Stimulated activated CD8-positive, alpha-beta memory T cell treated with anti-CD3 and anti-CD28 coated beads, Interleukin-4, amount 100 ng/mL, for 24 hours (primary cell): ENCODE results near the gene ZNF335.

Experiments
- DNase-seq: peaks from one replicate; pipeline ENCODE4 v3.0.0-alpha.2; 2020; ENCODE audit warnings: low read depth

Gene ZNF335

DNA sequence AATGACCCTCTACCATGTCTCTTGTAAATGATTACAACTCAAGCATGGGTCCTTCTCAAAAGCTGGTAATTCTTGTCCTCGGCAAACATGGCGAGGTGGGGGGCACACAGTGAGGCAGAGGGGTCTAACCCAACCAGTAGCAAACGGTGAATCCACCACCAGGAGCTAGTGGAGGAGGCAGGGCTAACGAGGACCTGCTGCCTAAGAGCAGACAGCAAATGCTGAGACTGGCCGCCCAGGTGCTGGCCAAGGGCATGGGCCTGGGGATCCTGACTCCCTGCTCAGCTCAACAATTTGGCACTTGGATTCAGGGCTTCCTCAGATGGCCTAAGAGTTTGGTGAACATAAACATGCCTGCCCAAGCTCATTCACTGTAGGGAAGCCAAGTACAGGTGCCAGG lies 19.1 kb downstream of the ZNF335 start:
- DNase-seq, result no peak

DNA sequence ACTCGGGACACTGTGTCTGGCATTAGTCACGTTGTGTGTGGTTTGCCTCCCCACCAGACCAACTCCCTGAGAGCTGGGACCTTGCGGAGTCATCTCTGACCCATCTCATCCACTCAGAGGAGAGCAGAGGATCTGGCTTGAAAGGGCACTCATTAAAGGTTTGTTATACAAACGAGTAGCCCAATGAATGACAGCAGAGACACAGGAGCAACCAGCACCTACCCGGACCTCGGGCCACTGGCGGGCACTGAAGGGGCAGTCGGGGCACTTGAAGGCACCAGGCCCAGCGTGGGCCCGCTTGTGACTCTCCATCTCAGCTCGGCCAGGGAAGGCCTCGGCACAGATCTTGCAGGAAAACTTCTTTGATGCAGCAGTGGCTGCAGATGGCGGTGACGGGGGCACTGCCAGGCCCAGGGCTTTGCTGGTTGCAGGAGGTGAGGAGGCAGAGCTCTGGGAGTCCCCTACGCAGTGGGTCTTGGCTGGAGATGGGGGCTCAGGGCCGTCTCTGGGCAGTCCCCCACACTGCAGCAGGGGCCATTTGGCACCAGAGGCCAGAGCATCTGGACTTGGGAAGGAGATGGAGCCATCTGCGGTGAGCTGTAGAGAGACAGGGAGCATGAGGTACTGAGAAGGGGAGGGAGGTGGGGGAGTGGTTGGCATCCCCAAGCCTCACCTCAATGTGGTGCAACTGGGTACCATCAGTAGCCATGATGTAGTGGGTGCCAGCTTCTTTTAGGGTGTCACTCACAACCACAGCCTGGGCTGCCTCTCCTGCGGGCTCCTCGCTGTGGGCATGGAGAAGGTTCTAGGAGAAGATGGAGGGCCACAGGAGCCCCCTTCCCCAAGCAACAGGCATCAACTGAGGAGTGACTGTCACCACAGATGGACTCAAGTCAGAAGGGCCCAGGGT lies 19.8 kb downstream of the ZNF335 start:
- DNase-seq, result no peak

DNA sequence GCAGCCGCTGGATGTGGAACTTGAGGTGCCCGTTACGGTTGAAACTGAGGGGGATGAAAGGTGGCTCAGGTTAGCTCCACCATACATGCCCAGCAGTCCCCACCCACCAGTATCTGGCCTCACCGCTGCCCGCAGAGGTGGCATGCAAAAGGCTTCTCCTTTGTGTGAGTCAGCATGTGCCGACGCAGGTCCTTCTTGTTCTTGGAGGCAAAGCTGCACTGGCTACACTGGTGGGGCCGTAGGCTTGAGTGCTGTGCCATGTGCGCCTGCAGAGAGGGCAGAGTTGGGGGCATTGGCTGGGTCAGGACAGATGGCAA lies 21.7 kb downstream of the ZNF335 start:
- no peak for DNase-seq

DNA sequence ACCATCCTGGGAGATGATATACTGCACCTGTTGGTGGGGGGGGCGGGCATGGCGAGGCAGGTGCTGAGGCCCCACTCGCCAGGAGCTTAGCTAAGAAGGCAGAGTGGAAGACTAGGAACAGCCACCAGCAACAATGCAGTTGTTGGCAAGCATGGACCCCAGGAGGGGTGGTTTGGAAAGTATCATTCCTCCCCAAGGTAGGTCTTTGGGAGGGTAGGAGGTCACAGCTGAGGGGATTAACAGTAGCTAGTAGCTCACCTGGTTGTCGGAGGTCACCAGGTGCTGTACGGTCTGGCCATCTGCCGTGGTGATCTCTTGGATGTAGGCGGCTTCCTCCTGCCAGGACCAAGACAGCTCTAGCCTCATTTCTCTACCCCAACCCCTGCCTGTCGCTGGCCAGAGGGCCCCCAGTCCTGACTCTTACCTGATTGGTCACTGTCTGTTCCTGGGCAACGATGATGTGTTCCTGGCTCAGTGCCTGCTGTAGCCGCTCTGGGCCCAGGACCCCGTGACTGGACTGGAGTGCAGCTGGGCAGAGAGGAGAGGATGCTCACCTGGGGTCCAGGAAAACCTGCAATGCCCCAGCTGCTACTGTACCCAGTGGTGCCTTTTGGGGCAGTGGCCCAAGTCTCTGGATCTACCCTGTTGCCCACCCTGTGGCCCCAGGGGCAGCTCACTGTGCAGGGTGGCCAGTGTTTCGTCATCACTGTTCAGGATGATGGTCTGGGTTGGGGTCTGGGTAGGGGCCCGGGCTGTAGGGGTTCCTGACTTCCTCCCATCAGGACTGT lies 22.3 kb downstream of the ZNF335 start:
- no peak for DNase-seq

DNA sequence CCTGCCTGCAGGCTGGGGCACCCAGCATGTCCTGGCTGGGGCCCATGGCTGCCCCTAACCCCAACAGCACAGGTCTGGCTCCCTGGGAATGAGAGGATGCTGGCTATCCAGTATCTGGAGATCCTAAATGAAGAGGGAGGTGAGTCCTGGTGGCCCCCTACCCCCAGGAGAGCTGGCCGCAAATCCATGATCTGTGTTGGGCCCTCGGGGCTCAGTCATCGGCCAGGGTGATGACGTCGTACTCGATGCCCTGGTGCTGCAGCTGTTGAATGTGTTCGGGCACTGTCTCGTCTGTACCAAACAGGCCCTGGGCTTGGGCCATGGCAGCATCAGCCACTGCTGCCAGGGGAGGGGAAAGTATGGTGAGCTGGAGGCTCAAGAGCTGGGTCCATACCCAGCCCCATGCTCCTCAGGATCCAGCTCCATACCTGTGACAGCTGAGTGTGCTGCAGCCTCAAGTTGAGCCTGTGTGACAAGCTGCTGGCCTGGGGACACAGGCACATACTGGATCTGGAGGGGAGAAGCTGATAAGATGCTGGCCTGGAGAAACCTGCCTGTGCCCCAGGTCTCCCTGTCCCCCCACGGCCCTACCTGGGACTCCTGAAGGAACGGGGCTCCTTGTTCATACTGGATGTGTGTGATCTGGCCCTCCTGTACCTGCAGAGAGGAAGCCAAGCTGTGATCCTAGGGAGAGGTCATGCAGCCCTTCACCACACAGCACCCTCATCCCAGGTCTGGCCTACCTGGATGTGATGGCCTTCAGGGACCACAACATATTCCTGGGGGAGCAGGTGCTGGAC lies 23.1 kb downstream of the ZNF335 start:
- no peak for DNase-seq

DNA sequence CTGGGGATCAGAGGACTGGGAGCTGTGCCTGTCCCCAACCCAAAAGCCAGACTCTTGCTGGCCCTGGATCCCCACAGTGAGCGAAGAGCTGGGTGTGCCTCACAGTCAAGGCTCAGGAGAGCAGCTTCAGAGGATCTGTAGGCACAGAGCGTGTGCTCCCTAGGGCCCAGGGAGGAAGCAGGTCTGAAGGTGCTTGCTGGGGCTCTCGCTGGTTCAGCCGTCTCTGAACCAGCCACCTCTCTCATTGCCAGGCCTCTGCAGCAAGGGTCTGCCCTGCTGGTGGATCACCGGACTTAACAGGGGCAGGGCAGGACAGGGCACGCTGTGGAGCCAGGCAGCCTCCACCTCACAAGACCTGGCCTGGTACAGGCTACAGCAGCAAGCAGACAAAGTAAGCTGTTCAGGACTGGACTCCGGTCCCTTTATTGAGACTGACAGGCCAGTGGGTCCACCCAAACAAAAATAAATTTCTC lies 23.7 kb downstream of the ZNF335 start:
- no peak for DNase-seq

DNA sequence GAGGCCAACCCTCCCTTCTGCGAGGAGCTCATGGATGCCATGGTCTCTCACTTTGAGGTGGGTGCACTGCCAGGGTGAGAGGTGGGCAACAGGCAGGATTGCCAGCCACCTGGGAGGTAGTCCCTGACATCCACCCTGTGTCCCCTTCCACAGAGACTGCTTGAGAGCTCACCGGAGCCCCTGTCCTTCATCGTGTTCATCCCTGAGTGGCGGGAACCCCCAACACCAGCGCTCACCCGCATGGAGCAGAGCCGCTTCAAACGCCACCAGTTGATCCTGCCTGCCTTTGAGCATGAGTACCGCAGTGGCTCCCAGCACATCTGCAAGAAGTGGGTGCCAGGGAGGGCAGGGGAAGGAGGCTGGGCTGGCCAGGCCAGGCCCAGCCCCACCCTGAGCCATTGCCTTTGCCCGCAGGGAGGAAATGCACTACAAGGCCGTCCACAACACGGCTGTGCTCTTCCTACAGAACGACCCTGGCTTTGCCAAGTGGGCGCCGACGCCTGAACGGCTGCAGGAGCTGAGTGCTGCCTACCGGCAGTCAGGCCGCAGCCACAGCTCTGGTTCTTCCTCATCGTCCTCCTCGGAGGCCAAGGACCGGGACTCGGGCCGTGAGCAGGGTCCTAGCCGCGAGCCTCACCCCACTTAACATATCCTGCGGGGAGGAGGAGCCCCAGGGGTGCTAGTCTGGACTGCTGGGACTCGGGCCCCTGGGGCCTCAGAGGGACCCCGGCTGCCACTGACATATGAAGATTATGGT lies 24.7 kb downstream of the ZNF335 start:
- DNase-seq, result no peak

DNA sequence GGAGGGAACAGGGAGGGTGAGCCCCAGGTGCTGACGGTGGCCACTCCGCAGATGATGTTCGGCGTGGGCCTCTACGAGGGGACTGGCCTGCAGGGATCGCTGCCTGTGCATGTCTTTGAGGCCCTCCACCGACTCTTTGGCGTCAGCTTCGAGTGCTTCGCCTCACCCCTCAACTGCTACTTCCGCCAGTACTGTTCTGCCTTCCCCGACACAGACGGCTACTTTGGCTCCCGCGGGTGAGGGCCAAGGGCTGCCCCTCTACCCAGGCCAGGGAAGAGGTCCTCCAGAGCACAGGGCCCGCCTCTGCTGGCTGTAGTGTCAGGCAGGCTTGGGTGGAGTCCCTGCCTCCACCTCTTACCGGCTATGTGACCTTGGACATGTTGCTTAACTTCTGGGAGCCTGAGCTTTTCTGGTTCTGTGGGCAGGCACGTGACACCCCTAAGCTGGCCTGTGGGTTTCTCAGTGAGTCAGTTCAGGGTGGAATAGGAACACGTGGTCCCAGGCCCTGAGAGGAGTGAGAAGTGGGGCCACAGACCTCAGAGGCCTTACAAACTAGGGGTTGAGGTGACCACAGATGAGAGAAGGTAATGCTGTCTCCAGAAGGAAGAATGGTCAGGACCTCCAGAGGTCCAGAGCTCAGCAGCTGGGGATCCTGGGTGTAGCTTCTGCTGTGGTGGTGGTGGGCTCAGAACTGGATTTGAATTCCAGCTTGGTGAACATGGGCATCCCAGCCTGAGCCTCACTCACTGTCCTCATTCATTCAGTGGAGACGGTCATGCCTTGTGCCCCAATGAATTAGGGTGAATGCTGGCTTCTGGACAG lies 25.6 kb downstream of the ZNF335 start:
- DNase-seq, result peak; percentile 49

DNA sequence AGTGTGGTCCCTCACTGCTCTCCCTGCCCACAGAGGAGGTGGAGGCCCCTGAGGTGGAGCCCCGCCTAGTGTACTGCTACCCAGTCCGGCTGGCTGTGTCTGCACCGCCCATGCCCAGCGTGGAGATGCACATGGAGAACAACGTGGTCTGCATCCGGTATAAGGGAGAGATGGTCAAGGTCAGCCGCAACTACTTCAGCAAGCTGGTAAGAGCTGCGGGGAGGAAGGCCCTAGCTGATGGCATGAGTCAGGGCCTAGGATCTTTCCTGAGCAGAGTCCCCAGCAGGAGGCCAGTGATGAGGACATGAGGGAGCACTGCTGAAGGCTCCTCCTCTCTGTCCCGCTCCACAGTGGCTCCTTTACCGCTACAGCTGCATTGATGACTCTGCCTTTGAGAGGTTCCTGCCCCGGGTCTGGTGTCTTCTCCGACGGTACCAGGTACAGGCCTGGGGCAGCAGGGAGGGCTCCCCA lies 26.3 kb downstream of the ZNF335 start:
- DNase-seq, result no peak

DNA sequence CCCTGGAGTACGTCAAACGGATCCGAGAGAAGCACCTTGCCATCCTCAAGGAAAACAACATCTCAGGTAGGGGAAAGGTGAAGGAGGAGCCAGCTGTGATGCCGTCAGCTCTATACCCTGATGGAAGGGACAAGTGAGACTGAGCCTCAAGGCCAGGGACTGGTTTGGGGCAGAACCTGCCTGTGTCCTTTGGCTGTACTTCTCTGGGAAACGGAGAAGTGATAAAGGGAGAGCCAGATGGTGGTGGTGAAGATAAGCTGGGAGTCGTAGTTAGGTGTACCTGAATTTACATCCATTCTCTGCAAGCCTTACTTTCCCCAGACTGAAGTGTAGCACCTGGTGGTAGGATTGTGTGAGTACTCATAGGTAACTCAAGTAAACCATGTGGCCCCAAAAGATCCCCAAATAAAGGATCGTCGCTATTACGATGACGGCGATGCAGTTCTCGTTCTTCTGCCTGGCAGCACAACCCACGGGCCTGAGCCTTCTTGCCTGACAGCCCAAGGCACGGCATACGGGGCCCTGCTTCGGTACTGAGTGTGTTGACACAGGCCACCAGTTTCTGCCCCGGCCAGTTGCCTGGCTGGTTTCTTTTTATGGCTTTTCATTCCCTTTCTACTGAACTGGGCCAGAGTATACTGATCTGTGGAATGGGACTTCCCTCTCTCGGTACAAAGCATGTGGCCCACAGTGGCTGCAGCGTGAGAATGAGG lies 26.9 kb downstream of the ZNF335 start:
- no peak for DNase-seq

DNA sequence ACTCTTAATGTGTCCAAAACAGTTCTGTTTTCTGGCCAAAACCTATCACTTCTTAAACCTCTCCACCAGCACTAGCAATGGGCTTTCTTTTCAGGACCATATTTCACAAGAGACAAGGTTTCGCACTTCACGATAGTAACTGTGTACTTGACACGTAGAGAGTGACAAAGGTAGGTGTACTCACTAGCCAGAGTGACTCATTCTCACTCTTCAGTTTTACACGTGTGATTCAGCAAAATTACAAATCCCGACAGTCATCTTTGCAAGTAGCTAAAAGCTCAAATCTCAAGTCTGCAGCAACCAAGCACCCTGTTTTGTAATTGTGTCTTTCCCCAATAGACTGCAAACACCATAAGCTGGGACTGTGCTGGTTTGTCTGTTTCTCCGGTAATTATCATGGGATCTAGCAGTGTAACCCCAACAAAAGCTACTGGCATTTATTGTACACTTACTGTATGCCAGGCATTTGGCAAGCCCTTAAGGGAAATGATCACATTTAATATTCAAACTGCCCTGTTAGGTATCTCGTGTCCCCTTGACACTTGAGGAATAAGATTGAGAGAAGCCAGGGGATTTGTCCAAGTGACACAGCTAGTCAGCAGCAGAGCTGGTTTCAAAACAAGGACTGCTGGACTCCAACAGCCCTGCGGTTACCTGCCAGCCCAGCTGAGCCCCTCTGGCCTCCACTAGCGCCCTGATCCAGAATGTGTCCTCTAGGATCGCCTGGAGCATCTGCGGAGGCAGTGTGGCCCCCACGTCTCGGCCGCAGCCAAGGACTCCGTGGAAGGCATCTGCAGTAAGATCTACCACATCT lies 27.6 kb downstream of the ZNF335 start:
- DNase-seq, result no peak

DNA sequence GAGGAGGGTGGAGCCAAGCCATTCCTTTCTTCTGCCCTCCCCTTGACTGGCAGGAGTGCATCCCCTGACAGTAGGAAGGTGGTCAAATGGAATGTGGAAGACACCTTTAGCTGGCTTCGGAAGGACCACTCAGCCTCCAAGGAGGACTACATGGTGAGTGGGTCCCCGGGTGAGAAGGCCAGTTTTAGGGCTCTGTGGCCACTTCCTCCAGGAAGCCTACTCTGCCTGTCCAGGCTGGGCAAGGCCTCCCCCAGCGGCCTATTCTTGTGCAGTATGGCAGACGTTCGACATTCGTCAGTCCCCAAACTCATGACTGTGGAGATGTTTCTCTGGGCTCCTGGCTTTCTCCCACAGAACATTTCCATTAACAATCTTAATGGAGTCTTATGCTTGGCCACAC lies 28.4 kb downstream of the ZNF335 start:
- DNase-seq, result no peak

DNA sequence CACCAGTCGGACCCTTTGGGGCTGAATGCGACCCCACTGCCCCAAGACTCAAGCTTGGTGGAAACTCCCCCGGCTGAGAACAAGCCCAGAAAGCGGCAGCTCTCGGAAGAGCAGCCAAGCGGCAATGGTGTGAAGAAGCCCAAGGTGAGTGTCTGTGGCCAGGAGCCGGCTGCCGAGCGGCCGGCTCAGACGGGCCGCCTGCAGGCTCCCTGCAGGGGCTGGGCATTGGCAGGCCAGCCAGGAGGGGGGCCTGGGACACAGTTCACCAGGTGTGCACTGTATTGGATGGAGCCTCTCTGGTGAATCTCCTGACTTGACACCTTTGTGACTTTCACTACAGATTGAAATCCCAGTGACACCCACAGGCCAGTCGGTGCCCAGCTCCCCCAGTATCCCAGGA lies 31.5 kb downstream of the ZNF335 start:
- DNase-seq, result no peak

DNA sequence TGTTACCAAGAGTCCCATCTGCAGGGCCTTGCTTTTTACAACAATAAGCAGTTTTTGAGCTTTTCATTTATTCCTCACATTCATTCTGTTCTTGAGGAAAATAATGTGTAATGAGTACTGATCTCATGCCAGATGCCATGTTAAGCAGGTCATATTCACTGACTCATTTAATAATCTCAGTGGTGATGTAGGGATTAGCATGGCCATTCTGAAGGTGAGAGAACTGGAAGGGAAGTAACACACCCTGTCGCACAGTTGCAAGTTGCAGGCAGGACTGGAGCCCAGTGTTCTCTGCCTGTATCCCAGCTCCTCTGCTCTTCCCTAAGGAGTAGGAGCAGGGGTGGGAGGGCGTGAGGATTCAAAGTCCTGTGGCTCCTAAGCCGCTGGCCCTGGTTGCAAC lies 31.9 kb downstream of the ZNF335 start:
- DNase-seq, result no peak

DNA sequence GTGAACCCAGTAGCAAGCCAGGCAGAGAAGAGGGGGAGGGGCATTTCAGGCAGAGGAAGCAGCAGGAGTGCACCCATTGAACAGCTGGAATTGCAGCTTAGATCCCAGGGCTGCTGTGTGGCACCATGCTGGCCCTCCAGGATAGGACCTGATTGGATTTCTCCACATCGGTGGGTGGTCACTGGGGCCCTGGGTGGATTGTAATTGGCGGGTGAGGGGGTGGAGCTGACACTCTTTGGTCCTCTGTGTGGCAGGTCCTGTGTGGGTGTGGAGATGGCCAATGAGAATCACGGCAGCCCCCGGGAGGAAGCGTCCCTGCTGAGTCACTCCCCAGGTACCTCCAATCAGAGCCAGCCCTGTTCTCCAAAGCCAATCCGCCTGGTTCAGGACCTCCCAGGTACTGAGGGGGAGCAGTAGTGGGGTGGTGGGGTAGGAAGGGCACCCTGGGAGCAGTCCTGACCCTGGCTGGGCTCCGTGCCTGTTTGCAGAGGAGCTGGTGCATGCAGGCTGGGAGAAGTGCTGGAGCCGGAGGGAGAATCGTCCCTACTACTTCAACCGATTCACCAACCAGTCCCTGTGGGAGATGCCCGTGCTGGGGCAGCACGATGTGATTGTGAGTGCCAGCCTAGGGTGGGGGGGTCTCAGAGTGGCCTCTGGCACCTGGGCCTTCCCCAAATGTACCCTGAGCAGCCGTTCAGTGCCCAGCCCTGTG lies 33.1 kb downstream of the ZNF335 start:
- no peak for DNase-seq

DNA sequence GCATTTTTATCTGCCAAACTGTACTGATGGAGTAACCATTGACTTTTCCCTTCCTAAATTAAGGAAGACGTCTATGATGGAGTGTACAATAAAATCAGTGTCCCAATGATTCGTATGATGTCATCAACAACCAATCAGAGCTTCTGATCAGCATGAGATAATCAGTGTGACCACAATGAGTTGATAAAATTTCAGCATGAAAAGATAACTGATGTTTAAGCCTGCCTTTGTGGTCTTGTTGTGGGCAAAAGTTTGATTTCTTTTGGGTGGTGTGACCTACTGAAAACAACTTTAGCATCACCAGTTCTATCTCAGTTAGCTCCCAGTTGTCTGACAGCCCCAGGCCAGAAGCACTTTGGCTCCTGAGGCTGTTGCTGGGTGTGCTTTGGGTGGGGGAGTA lies 34.2 kb downstream of the ZNF335 start:
- no peak for DNase-seq

DNA sequence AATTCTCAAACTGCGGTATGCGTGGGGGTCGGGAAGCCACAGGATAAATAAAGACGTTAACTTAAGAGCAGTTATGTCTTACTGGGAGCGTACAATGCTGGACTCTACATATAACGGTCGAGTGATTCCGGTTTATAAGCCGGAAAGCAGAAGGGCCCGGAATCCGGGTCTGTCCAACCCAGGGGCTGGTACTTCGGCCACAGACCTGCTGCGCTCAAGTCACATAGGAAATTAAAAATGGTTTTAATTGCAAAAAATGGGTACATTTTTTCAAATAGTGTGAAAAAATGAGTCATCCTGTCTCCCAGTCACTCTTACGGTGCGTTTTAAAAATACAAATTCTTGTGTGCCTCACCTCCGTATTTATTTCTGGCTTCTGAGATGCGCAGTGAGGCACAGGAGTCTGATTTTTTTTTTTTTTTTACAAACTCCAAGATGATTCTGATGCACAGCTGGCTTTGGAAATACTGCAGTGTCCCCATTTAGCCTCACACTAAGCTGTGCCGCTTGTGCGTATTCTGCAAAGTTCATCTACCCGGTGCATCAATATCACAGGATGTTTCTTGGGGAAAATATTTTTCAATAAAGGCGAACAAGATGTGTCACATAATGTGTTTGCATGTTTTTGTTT lies 36.5 kb downstream of the ZNF335 start:
- DNase-seq, result no peak
